HG03095 (cell line): ENCODE results near the gene PPARA.

ENCODE experiments used
- ATAC-seq: cut with Tn5 transposase; IDR thresholded peaks from one replicate; pipeline ENCODE4 v1.9.1; 2021; ENCODE audit warnings: moderate library complexity; ENCODE audit not compliant: unreplicated experiment

The PPARA gene

DNA sequence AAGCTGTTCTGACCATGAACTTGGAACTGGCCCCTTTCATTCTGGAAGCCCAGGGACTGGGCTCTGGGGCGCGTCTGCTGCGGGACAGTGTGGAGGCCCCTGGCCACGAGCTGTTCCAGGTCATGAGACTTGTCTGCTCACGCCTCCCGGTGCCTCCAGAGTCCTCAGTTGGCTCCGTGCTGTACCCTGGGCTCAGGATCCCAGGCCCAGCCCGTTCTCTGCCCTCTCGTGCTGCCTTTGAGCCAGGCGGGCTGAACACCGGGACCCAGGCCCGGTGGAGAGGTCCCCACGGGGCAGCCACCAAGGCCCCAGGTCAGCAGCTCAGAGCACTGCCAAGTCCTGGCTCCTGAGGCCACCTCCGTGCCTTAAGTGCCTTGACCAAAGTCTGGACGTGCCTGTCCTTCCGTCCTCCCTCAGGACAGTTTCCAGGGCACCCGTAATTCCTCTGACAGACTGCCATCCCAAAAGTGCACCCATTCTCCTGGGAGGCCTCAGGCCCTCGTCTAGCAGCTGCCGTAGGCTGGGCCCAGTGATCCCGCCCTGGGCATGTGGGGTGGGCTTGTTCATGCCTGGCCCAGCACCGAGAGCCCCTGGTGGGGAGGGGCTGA is 36.3 kb upstream of the PPARA start:
- ATAC-seq, result no peak

DNA sequence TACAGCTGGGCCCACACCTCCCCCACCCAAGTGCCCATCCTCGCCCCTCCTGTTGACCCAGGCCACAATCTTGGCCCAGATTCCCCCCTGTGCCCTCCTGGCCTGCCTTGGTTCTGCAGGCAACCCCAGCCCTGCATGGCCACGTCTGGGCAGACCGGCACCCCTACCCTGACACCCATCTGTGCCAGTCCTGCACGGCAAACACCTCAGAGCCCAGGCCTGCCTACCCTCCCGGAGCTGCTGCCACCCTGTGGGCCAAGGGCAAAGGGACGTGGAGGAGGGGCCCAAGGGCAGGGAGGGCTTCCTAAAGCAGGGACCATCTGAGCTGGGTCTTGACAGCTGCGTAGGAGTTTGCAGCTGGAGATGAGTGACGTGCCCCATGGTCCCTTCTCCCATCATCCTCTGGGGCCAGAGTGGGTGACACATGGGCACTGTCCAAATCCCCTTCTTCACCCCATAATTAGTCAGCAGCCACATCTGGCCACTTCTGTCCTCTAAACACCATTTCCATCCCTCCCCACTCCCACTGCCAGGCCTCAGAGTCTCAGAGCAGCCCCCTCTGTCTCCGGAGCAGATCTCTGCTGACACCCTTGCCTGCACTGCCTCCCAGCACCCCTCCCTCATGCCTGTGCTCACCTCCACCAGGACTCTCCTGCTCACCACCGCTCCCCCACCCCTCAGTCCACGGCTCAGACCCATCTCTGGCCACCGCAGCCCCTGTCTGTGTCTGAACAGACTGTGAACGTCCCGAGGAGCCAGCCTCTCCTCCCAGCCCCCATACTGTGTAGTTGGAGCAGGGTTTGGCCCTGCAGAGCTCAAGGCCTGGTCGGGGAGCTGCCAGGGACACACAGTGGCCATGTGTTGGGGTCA is 35.6 kb upstream of the PPARA start:
- no peak for ATAC-seq

DNA sequence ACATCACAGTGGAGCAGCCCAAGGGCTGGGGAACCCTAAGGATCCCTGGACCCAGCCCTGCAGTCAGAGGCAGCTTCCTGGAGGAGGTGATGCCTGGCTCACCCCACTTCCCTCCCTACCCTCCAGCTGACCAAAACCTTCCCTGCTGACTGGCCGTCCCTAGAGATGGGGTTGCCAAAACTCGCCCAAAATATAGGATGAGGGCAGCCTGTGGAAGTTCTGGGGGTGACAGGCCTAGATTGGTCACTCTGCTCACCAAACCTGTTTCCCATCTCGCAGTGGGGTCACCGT is 35.0 kb upstream of the PPARA start:
- no peak for ATAC-seq

DNA sequence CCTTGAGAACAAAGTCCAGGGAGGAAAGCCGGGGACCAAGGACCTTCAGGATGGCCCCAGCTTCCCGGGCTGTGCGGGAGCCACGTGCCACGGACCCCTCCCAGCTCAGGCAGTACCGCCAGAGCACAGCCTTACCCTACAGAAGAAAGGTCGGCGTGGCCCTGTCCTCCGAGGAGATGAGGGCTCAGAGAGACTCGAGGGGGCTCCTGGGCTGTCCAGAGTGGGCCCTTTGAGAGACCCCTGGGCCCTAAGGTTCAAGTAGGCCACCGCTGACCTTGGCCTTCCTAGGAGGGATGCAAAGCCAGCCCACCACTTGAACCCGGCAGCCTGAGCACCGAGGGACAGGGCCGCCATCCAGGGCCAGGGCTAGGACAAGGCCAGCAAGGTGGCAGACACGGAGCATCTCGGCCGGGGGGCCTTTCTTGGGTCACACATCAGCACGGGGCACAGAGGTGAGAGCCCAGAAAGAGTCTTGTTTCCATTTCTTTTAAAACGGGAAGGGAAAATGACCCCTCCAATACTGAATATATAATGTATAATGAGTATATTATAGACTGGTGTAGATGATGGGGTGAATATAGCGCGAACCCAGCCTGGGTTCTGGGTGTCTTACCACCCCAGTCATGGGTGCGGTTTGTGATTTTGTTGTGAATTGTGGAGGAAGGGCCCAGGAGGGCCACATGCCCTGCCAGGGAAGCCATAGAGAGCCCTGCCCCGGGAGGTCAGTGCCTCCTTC is 34.4 kb upstream of the PPARA start:
- no peak for ATAC-seq

DNA sequence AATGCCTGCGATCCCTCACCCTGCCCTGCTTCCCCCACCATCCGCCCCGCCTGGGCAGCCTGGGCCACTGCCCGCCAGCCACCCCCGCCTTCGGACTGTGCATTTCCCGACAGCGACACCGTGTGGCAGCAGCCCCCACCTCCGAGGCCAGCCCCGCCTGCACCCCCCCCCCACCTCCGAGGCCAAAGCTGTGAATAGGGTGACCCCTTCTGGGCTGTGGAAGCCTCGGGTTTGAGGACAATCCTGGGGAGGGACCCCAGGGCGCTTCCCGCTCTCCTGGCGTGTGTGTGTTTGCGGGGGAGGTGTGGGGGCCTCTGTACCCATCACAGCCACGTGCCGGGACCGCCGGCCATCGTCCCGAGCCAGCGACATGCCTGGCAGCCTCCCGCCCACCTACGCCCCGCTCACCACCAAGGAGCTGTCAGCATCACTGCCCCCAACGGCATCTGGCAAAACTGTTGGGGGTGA is 33.8 kb upstream of the PPARA start:
- ATAC-seq, result no peak

DNA sequence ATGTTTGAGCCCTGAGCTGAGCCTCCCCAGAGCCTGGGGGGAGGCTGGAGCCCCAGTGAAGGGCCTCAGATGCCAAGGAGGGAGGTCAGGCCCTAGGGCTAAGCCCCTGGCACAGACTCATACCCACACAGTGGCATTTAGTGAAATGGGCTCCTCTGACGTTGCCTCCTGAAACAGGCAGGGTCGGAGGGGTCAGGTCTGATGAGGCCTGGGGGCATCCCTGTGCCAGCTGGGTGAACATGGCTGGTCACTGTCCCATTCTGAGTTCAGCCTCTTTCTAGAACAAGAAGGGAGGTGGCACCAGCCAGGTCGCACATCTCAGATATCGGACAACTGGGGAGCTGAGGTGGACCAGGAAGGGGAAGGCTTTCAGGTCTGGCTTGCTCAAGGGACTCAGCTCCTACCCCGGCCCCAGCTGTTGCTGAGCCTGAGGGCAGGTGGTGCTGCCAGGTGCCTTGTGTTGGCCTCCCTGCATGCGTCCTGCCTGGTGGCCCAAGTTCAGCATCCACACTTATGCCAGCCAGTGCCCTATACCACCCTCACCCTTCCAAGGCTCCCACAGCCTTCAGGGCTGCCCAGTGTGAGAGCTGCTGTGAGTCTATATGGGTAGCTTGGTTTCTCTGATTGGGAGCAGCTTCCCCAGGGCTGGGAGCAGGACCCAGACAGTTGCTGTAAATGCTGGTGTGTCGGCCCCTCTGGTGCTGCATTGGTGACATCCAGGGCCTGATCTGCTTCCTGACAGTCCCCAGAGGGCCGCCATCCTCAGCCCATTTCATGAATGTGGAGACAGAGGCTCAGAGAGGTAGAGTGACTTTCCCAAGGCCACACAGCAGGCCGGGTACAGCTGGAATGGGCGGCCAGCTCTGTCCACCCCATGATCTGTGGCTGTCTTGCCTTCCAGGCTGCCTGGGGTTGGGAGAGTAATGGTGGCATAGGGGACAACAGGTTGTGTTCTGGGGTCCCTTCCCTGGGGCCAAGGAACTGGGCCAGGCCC is 32.8 kb upstream of the PPARA start:
- ATAC-seq, result no peak

DNA sequence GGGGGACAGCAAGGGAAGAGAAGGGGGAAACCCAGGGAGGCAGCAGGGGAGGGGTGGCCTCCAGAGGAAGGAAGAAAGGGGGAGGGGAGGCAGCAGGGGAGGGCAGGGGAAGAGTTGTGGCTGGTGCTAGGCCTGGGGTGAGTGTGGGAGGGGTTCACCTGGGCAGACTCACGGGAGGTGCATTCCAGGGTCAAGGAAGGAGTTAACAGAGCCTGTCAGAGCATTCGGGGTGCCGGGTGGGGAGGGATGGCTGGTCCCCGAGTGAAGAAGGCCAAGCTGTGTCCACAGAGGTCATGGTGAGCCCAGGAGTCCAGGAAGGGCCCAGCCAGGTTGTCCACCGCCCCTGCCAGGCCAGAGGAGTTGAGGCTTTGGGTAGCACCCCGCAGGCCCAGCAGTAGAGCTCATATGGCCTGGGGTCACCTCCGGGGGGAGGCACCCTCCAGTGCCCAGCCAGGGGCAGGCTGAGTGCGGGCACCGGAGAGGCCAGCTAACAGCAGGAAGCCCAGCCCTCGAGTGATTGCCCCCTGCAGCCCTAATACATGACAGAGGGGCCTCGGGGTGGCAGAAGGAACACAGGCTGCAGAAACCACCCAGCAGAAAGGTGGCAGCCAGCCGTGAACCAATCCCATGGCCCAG is 31.1 kb upstream of the PPARA start:
- ATAC-seq, result no peak

DNA sequence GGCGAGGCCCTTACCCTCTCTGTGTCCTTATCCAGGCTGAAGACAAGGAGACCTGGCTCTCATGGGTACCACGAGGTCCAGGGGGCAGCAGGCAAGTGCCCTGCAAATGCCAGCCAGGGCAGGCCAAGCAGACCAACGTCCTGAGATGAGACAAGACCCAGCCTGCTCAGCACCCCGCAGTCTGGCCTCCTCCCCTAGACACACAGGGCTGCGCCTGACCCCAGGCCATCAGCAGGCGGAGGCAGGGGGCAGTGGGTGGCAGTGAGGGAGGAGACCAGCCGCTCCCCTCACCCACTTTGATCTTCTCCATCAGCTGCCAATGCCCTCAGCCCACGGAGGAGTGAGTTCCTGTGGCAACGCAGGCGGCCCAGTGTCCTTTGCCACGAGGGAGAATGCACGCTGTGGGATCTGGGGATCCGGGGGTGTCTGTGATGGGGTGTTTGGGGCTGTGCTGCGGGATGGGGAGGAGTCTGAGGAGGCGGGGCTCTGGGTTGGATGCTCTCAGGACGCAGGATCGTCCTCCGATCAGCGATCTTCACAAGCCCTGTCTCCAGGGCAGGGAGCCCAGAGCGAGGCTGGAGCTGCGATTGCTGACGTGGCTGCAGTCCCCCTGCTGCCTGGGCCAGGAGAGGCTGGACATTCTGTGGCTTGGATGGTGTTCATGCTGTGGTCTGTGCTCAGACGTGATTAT is 30.5 kb upstream of the PPARA start:
- no peak for ATAC-seq

DNA sequence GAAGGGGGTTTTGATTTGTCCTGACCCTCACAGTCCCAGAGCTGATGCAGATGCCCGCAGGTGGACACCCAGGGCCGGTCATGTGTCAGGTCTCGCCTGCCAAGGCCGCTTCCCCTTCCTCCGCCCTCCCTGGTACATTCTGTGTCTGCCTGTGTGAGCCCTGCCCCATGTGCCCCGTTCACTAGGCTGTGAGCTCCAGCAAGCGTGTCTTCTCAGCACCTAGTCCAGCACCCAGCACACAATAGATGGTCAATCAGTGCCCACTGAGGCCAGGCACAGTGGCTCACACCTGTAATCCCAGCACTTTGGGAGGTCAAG is 29.9 kb upstream of the PPARA start:
- ATAC-seq, result no peak

DNA sequence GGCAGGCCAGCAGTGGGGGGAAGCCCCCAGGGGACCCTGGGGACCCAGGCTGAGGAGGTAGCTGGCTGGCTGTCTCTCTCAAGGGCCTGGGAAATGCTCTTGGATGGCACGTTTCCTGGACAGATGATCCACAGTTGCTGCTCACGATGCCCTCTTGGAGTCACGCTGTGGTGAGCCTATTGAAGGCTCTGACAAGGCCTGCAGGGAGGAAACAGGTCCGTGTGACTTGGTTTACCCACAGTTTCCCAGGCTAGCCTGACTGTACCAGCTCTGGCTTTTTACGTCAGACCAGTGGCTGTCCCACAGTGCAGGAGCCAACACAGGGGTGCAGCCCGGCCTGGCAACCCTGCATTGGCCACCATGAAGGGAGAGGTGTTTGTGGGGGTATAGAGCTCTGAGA is 29.2 kb upstream of the PPARA start:
- ATAC-seq, result no peak

DNA sequence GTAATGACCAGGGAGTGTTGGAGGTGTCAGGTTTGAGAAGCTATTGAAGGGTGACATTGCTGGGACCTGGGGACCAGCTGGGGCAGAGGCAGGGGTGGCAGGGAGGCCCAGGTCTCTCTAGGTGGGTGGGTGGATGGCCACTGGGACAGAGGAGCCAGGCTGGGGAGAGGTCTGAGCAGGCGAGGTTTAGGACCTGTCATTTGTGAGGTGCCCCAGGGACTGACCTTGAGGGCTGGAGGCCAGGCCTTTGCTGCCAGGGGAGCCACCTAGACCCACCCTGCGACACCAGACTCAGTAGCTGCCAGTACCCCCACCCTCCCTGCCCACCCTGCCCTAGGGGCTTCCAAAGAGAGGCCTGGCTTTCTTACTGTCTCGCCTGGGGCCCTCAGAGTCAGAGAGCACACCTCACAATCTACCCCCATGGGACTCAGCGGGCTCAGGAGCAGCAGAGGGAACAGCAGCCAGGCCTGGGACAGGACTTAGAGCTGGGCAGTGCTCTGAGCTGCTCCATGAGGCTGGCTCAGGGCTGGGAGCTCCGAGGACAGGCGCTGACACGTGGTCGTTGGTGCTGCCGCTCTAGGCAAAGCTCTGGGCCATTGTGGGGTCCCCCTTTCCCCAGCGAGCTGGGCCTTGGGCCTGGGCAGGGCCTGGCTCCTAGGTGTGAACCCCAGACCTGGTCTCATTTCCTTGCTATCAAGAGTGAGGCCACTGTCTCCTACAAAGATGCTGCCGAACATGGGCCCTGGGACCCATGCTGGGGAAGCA is 28.6 kb upstream of the PPARA start:
- ATAC-seq, result no peak

DNA sequence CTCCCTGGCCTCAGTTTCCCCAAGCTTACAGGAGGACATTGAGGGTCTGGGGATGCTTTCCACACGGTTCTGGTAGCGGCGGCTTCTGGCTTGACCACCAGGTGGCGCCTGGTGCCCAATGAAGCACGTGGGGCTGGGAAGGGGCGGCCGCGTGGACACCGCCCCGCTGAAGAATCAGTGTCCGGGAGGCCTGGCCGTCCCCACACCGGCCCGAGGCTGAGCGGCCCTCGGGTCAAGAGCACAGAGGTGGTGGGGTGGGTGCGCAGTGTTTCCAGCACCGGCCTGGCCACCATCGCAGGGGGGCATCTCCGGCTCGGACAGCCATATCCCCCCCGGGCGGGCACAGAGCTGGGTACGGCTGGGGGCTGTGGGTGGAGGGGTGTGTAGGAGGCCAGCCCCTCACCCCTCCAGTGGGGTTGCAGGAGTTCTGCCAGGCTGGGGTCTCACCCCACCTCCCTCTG is 27.8 kb upstream of the PPARA start:
- no peak for ATAC-seq

DNA sequence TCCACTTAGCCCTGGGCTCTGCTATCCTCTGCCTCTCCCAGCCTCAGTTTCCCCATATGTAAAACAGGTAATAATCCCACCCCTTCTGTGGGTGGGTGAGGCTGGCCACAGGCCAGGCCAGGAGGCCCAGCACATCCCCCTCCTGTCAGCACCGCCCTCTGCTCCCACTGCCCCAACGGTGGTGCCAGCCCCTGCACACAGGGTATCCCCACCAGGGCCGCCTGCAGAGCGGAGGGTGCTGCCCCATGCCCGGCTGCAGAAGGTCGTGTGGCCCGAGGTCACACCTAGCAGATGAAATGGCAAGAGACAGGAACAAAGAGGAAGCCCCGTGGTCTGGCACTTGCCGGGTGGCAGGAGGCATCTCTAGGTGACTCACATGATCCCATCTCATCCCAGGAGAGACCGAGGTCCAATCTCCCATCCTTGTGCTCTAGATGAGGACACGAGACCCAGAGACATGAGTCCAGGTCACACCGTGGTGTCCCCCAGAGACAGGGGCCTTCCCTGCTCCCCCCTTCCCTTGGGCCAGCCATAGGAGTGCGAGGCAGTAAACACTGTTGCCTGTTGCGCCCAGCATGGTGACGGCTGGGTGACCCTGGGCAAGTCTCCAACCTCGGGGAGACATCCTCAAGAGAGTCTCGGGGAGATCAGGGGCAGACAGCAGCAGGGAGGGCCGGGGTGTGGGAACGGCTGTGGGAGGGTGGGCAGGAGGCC is 27.2 kb upstream of the PPARA start:
- no peak for ATAC-seq

DNA sequence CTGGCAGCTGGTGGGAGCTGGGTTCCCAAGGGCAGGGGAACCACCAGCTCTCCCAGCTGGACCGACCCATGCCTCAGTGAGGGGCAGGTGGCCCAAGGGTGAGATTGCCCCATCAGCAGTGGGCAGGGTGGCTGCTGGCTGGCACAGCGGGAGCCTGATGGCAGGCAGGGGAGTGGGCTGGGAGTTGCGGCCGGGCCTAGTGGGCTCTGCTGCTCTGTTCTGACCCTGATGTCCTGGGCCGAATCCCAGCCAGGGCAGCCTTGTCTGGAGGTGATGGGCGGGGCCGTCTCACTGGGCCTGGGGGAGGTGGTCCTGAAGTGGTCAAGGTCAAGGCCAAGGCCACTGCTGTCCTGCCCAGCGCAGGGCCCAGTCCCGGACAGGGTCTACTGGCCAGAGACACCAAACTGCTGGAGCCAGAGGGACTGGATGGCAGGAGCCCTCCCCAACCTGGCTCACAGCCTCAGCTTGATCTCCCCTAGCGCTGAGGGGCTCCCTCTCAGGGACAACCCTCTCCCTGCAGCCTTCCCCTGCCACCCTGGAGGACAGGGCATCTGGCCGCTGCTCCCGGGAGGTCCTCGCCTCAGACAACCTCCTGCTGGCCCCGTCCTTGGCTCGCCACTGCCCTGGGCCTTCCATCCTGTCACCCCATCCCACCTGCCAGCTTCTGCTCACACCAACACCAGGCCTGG is 26.5 kb upstream of the PPARA start:
- no peak for ATAC-seq

DNA sequence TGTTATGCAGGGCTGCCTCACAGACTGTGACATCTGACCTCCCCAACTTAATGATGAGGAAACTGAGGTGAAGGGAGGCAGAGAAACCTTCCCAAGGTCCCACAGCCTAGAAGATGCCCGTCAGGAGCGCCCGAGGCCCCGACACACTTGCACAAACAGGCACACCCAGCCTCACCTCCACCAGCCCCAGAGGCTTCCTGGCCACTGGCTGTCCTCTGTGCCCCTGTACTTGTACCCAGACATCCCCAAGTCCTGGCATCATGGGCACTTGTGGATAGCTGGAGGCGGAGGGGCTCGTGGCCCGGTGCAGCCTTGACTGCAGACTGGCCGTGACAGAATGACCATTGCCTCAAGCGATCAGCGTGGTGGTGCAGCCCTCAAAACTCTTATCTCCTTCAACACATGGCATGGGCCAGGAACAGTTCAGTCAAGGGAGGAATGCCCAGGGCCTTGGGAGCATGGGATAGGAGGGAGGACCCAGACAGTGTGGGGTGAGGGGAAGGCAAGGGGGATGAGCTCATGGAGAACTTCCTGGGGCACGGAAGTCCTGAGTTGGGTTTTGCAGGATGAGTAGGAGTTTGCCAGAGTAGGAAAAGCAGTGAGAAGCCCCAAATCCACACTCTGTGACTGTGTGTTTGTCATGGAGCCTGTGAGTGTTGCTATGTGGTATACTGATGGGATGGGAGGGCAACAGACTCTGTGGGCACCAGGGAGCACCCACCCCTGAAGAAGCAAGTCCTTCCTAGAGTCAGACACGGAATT is 25.8 kb upstream of the PPARA start:
- no peak for ATAC-seq

DNA sequence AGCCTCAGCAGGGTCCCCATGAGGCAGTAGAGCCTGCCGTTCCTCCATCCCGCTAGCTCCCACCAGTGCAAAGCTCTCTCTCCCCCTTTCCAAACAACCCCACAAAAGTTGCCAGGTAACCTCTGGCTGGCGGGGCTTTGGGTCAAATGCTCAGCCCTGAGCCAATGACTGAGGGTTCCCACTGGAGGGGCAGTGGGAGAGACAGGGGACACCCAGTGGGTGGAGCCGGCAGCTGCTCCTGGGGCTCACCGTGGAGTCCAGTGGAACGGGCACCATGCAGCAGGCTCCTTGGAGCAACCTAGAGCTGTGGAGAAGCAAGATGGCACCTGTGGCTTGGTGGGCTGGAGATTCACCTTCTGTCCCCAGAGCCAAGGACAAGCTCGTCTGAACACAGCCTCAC is 25.0 kb upstream of the PPARA start:
- ATAC-seq, result no peak
